Endothelial cell of umbilical vein (primary cell): Measurements from ENCODE around the gene NLRP3. TPM values are rescaled to one million over a fixed set of nuclear protein-coding genes. Genes with fewer than 3 reads are reported as not detected.

Source experiments
- BruUV-seq: library from RNA; stranded (reverse); fragments of 400-500 nt; replicated peaks from 2 replicates; lab custom pipeline; 2021; lab: Mats Ljungman, UMichigan
- CTCF ChIA-PET: fragments of 300-600, 350-600 bp; sonication (Branson Sonifier 250); formaldehyde crosslinking; loops from one replicate; lab custom pipeline; 2021; ENCODE audit warnings: antibody characterized with exemption, inconsistent platforms; lab: Charles Lee
- POLR2A ChIA-PET: fragments of 300-600, 350-600 bp; sonication (Branson Sonifier 250); formaldehyde crosslinking; loops from one replicate; lab custom pipeline; 2021; ENCODE audit warnings: antibody characterized with exemption, inconsistent platforms; lab: Charles Lee
- DNase-seq: peaks from one replicate; pipeline ENCODE4 v3.0.0-alpha.2; 2011; ENCODE audit warnings: low read depth, low spot score
- FAIRE-seq: peaks from 2 replicates; lab custom pipeline; 2011; peaks lifted over from hg19 to GRCh38; lab: Jason Lieb, UNC
- H2AFZ ChIP-seq: 2 replicates; pipeline ENCODE4 v1.6.0; 2012; ENCODE audit warnings: low read depth, low read length, control low read depth, inconsistent platforms
- H3K27ac ChIP-seq: 2 replicates; pipeline ENCODE4 v1.5.1; 2011; ENCODE audit warnings: low read depth, mild to moderate bottlenecking, control low read depth, low read length, moderate library complexity; ENCODE audit not compliant: insufficient read depth
- H3K27me3 ChIP-seq, 2 experiments: 2 replicates each; pipeline versions ENCODE4 v1.6.0 to v1.6.1; 2011; ENCODE audit warnings: low read length in 2 of 2, mixed read lengths in 1 of 2; ENCODE audit not compliant: control insufficient read depth in 2 of 2, insufficient read depth in 2 of 2
- H3K36me3 ChIP-seq, 2 experiments: 2 replicates in 1 of 2; 3 replicates in 1 of 2; pipeline ENCODE4 v1.5.1; 2011; ENCODE audit warnings: low read length in 2 of 2, mild to moderate bottlenecking in 1 of 2, moderate library complexity in 1 of 2; ENCODE audit not compliant: control insufficient read depth in 2 of 2, insufficient read depth in 2 of 2; ENCODE audit errors: extremely low read depth in 1 of 2
- H3K4me1 ChIP-seq: 3 replicates; pipeline ENCODE4 v1.5.1; 2011; ENCODE audit warnings: mild to moderate bottlenecking, low read length; ENCODE audit not compliant: control insufficient read depth, insufficient read depth; ENCODE audit errors: extremely low read depth
- H3K4me2 ChIP-seq: 2 replicates; pipeline ENCODE4 v1.6.1; 2011; ENCODE audit warnings: low read length, control low read depth, mixed read lengths; ENCODE audit not compliant: insufficient read depth
- H3K4me3 ChIP-seq, 3 experiments: fragments of 200-600 bp in 1 of 3; sonication (generic), shearing (Covaris generic) in 1 of 3; replicated peaks in 1 of 3; 2 replicates each; pipeline ENCODE4 v1.5.1; 2011 to 2016; ENCODE audit warnings: control low read depth in 3 of 3, low read length in 3 of 3, mild to moderate bottlenecking in 2 of 3, inconsistent platforms in 1 of 3, low read depth in 1 of 3, moderate library complexity in 1 of 3; ENCODE audit not compliant: insufficient read depth in 1 of 3
- H3K79me2 ChIP-seq: 2 replicates; pipeline ENCODE4 v1.6.0; 2012; ENCODE audit warnings: low read length, inconsistent platforms; ENCODE audit not compliant: control insufficient read depth, insufficient read depth
- H3K9ac ChIP-seq: replicated peaks from 2 replicates; pipeline ENCODE3; 2011; ENCODE audit warnings: low read length, control low read depth; ENCODE audit not compliant: insufficient read depth; ENCODE audit errors: extremely low read depth
- H3K9me1 ChIP-seq: replicated peaks from 3 replicates; pipeline ENCODE4 v1.6.0; 2011; ENCODE audit warnings: mild to moderate bottlenecking, low read length; ENCODE audit not compliant: control insufficient read depth, insufficient read depth; ENCODE audit errors: extremely low read depth
- H3K9me3 ChIP-seq: replicated peaks from 2 replicates; pipeline ENCODE4 v1.5.1; 2012; ENCODE audit warnings: low read length, inconsistent platforms; ENCODE audit not compliant: control insufficient read depth, insufficient read depth
- H4K20me1 ChIP-seq: replicated peaks from 2 replicates; pipeline ENCODE3; 2011; ENCODE audit warnings: mild to moderate bottlenecking, low read length; ENCODE audit not compliant: control insufficient read depth, insufficient read depth; ENCODE audit errors: extremely low read depth
- CTCF ChIP-seq, 2 donors: IDR thresholded peaks; 1 replicate in 1 of 2; 2 replicates in 1 of 2; pipeline ENCODE4 v1.5.1; 2011; ENCODE audit warnings: low read length in 2 of 2, mild to moderate bottlenecking in 2 of 2, moderate library complexity in 2 of 2, control low read depth in 1 of 2, inconsistent platforms in 1 of 2, low read depth in 1 of 2; ENCODE audit not compliant: insufficient read depth in 1 of 2; ENCODE audit errors: extremely low read depth in 1 of 2
- EZH2 ChIP-seq: IDR thresholded peaks from 2 replicates; pipeline ENCODE4 v1.6.1; 2012; ENCODE audit warnings: borderline replicate concordance, low read depth, mild to moderate bottlenecking, moderate library complexity, low read length, inconsistent platforms; ENCODE audit not compliant: severe bottlenecking
- FOS ChIP-seq: IDR thresholded peaks from 2 replicates; pipeline ENCODE4 v1.6.1; 2011; ENCODE audit warnings: mild to moderate bottlenecking, low read length, moderate library complexity, borderline replicate concordance; ENCODE audit not compliant: insufficient read depth
- JUN ChIP-seq: IDR thresholded peaks from 2 replicates; pipeline ENCODE4 v1.6.1; 2011; ENCODE audit warnings: borderline replicate concordance, low read depth; ENCODE audit not compliant: insufficient read length, insufficient read depth
- MAX ChIP-seq: IDR thresholded peaks from 2 replicates; pipeline ENCODE4 v1.6.1; 2011; ENCODE audit not compliant: insufficient read depth, insufficient read length
- MYC ChIP-seq: IDR thresholded peaks from one replicate; pipeline ENCODE4 v1.6.1; 2011; ENCODE audit warnings: mild to moderate bottlenecking, low read depth, low read length
- POLR2AphosphoS5 ChIP-seq: IDR thresholded peaks from 2 replicates; pipeline ENCODE4 v1.6.1; 2012; ENCODE audit warnings: low read depth, mild to moderate bottlenecking, control low read depth, low read length, moderate library complexity; ENCODE audit not compliant: insufficient read depth
- dilution Hi-C: fragments of 300-500 bp; cut with MboI; formaldehyde crosslinking; loops from one replicate; pipeline ENCODE4 v1.15.0; 2019; ENCODE audit warnings: low sequenced_read_pairs; ENCODE audit not compliant: extremely low pct_ligation_motif_present
- intact Hi-C: fragments of 100-400 bp; cut with micrococcal nuclease; formaldehyde crosslinking; loops from one replicate; pipeline ENCODE4 v1.10.0; 2022
- polyA plus RNA-seq, 4 experiments: library from polyadenylated mRNA; depleted of rRNA in 3 of 4; stranded (reverse) in 3 of 4; unstranded in 1 of 4; fragments of >200 nt; gene quantifications; 2 replicates each; pipeline versions ENCODE4 v1.2.1 to v1.2.3, GENCODE V29; 2011 to 2012; ENCODE audit warnings: missing spikeins in 1 of 4
- total RNA-seq: library from RNA; stranded (reverse); gene quantifications from 2 replicates; pipeline ENCODE4 v1.2.3, GENCODE V29; 2021

The NLRP3 gene
- total and polyA plus RNA-seq, 2 donors (not counting 3 experiments of a cell fraction or from before 2014, with no cell fraction given), result 0.24 to 0.29 TPM

DNA sequence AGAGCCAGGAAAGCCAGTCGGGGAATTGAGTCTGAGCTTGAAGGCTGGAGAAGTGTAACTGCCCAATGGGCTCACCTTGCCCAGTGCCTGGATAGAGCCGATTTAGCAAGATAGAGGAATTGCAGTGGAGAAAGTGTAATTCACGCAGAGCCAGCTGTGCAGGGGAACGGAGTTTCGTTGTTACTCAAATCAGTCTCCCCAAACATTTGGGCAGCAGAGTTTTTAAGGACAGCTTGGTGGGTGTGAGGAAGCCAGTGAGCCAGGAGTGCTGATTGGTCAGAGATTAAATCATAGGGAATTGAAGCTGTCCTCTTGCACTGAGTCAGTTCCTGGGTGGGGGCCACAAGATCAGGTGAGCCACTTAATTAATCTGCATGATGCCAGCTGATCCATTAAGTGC lies 28.4 kb upstream of the NLRP3 start:
- Histone ChIP-seq H3K4me1 (no peaks in the 10 kb centered on the region), H4K20me1 (no peaks in the 10 kb centered on the region), H3K9ac (no peak overlapping the region), H2AFZ (no peak overlapping the region), H3K9me3 (no peaks in the 10 kb centered on the region), H3K9me1 (no peaks in the 10 kb centered on the region), H3K36me3 (no peaks in the 10 kb centered on the region), H3K27me3 (no peaks in the 10 kb centered on the region), H3K4me2 (no peak overlapping the region), H3K27ac (no peak overlapping the region), H3K4me3 (no peak overlapping the region), H3K79me2 (no peaks in the 10 kb centered on the region)
- BruUV-seq, result no TSS peak
- no peak for DNase-seq
- no peak for TF ChIP-seq MAX
- TF ChIP-seq CTCF (IDR thresholded peaks at IDR 0.05; ENCODE audit: extremely low read depth in 1 of 2, insufficient read depth in 1 of 2, low read depth in 1 of 2, low read length in 2 of 2), result no peak
- CTCF ChIA-PET, result no interaction called here
- POLR2A ChIA-PET, result no interaction called here
- intact Hi-C loops (no loop called here), dilution Hi-C loops (no loop called here)
- no peak for FAIRE-seq

- no peaks in the 10 kb centered on the region for H4K20me1 ChIP-seq
- H3K79me2 ChIP-seq, result no peaks in the 10 kb centered on the region
- TF ChIP-seq FOS (no peak), MYC (no peak), POLR2AphosphoS5 (no peak), JUN (no peak), CTCF (IDR thresholded peaks at IDR 0.05; ENCODE audit: extremely low read depth in 1 of 2, insufficient read depth in 1 of 2, low read depth in 1 of 2, low read length in 2 of 2) (peak; percentile 73 to 84), MAX (no peak), EZH2 (no peak)
- ChIA-PET POLR2A (interaction anchor here (0.5 to 0.7 kb wide), 2 partner anchors 58 to 377 kb away, joined by 5 read pairs; no protein-coding TSS in a partner anchor), CTCF (interaction anchor here (0.7 to 2.0 kb wide), 10 partner anchors 11 to 1417 kb away, joined by 3 to 24 read pairs (median 4); no protein-coding TSS in a partner anchor)
- H3K9me1 ChIP-seq, result no peaks in the 10 kb centered on the region
- H3K4me3 ChIP-seq, result no peak overlapping the region
- DNase-seq, result peak; percentile 71
- no peaks in the 10 kb centered on the region for H3K4me1 ChIP-seq
- H2AFZ ChIP-seq, result peak overlapping the region; percentile 51
- no peaks in the 10 kb centered on the region for H3K27me3 ChIP-seq
- BruUV-seq, result no TSS peak
- intact Hi-C loops (loop anchor here (1.0 to 5.0 kb wide), 3 partner anchors 97 to 1417 kb away; no protein-coding TSS in a partner anchor), dilution Hi-C loops (no loop called here)
- H3K36me3 ChIP-seq, result no peaks in the 10 kb centered on the region
- no peak overlapping the region for H3K4me2 ChIP-seq
- H3K9ac ChIP-seq, result no peak overlapping the region
- H3K9me3 ChIP-seq, result no peaks in the 10 kb centered on the region
- no peak overlapping the region for H3K27ac ChIP-seq
- peak; percentile 78 for FAIRE-seq
Measured at GRCh38 chr1:247390116-247390791, 25.7 kb upstream of the NLRP3 start.
